NCI-H748 (cell line): ENCODE results near the gene LAMC2.

Experiments
- DNase-seq: peaks from one replicate; lab custom pipeline; 2025; ENCODE audit not compliant: unreplicated experiment; lab: John Stamatoyannopoulos, UW

The LAMC2 gene

DNA sequence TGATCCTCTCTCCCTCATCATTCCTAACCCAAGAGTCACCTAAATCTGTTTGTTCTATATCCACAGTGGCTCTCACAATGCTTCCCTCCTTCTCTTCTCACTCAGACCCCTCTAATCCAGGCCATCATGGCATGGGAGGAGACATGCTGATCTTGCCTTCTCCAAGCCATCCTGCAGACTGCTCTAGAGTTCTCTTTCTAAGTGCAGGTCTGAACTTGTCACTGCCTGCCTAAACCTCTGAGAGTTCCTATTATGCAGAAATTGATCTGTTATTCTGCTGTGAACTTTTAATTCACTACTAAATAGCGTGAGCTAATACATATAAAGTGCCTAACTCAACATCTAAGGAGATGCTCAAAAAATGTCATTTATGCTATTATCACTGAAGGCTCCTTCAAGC, 26.8 kb downstream of the LAMC2 start:
- DNase-seq, result no peak

DNA sequence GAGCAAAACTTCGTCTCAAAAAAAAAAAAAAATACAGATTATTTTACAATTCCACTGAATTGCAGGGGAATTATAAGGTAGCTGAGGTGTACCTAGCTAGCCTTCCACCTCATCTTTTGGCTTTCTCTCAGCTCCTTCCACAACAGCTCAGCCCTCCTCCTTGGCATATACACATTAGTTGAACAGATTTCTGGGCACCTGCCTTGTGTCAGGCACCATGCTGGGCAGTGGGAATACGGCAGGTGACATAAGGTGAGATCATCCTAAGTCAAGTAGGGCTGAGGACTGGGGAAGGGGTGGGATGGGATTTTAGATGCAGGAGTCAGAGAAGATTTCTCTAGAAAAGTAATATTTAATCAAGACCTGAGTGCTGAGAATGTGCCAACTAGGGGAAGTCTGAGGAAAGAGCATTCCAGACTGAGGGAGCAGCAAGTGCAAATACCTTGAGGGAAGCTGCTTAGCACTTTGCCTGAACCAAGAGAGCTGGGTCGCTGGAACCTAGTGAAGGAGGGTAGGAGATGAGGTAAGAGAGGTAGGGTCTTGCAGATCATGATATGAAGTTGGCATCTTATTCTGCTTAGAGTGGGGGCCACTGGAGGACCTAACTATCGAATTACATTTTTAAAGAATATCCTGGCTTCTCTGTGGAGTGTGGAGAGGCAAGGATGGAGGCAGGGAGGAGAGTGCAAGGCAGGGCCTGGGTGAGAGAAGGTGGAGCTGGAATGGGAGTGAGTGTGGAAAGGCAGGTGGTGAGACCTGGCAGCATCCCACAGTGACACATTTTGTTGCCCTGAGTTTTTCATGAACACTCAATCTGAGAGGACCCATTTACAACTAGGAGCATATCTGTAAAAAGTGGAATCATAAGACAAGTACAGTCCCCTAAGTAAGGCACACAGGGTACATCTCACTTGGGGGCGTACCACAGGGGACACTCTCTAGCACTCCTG, 28.2 kb downstream of the LAMC2 start:
- DNase-seq, result no peak

DNA sequence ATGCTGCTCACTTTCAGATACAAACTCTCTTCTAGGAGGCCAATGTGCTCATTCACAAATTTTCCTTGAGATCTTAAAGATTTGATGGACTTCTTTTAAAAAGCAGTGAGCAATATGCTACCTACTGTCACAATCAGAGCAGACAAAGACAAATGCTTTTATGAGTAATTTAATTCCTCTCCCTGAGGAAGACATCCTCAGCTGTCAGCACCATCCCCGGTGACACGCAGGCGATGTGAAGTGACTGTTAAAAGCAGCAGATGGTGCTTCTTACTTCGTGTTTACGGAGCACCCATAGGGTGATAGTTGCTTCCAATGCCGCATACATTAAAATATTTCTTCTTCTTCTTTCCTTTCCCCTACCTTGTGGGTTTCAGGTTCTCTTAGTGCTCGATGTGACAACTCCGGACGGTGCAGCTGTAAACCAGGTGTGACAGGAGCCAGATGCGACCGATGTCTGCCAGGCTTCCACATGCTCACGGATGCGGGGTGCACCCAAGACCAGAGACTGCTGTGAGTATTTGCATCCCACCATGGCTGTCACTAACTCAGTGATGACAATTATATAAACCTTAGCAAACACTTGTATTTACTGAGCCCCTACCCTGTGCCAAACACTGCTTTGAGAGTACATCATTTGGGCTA, 29.1 kb downstream of the LAMC2 start:
- no peak for DNase-seq

DNA sequence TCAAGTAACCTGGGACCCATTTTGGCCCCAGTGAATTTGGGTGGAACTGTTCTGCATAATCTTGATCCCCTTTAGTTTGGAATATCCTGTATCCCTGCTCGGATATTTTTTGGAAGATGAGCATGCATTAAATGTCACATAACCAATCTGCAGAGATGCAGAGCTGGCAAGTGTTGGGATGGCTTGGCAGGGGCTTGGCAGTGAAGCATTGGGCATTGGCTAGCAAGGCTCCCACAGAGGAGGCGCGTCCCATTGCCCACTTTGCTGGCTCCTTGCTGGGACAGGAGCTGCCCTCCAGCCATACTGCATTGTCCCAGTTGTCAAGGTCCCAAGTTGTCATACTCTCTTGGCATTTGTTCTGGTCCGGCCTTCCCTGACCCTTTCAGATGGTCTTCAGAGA, 29.9 kb downstream of the LAMC2 start:
- DNase-seq, result no peak

DNA sequence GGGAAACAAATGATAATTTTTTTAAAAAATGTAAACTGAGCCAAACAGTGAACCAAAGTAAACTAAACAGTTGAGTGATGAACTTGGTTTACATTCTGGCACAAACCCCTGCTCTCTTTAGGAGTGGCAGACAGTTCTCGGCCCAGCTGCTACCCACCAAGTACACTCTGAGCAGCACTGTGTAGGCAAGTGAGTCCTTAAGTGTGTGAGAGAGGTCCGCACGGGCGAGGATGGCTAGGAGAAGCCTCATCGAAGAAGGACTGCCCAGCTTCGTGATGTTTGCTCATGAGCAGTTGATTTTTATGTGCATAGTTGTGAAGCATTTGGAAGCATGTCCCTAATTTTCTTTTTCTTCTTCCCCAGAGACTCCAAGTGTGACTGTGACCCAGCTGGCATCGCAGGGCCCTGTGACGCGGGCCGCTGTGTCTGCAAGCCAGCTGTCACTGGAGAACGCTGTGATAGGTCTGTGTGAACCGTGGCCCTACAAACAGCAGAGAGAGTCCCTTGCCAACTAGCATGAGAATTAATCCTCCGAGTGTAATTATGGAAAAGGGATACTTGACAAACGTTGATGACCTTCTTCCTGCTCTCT, 32.1 kb downstream of the LAMC2 start:
- DNase-seq, result peak; percentile 18

DNA sequence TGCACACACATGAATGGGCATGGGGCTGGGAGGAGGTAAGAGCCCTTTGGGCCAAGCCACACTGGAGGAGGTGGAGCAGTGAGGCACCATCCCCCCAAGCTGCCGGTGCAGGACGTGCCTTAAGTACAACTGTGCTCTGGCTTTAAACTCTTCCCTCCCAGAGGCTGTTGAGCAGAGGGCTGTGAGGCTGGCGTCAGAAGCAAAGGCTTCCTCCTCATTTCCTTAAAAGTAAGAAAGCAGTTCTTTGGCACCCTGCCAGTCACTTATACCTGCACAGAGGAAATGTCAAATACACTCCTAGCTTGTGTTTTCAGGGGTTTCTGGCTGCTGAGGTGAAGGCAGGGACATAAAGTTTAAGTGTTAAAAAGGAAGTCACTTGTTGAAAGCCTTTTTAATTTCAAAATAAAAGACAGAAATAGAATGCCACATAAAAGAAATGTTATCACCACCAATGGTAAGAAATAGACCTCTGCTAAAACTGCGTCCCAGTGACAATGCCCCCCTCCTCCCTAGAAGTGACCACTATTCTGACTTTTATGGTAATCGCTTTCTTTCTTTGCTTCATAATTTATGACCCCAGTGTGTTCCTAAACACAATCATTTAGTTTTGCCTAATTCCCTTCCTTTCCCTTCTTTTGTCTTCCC, 33.0 kb downstream of the LAMC2 start:
- DNase-seq, result peak; percentile 25

DNA sequence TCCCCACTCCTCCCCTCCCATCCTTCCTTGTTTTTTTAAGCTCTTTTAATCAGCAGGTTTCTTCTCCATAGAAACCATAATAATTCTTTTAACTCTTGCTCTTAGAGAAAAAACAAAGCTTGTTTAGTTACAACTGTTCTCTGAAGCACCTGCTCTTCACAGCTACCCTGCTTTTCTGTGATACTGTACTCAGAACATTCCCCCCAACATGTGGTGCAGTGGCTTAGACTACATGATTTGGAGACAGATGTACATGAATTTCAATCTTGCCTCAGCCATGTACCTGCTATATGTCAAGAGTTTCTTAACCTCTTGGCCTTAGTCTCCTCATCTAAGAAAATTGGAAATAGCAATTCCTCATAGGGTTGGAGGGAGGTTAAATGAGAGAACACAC, 33.5 kb downstream of the LAMC2 start:
- peak; percentile 12 for DNase-seq

DNA sequence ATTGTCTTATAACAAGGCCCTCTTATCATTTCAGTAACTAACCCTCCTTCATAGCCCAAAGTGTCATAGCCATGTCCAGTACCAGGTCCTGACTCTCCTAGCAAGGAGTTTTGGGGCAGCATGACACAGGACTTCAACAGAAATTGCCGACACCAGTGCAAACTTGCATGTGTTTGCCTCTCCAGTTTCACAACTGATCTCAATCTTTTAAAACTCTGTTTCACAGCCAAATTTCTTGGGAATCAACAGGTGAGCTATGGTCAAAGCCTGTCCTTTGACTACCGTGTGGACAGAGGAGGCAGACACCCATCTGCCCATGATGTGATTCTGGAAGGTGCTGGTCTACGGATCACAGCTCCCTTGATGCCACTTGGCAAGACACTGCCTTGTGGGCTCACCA, 36.8 kb downstream of the LAMC2 start:
- DNase-seq, result no peak

DNA sequence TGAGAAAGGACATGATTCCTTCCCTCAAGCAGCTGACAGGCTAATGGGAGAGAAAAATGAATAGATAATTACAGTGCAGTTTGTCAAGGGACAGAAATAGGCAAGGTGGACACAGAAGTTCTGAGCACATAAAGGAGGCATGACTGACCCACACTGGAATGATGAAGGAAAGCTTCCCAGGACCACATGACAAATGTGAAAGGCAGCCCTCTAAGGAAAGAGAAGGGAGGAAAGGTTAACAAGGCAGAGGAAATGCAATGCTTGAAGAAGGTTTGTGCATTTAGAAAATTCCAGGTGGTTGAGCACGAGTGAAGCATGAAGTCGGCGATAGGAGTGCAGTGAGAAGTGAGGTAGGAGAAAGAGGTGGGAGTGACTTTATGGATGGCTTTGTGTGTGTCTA, 37.4 kb downstream of the LAMC2 start:
- DNase-seq, result no peak

DNA sequence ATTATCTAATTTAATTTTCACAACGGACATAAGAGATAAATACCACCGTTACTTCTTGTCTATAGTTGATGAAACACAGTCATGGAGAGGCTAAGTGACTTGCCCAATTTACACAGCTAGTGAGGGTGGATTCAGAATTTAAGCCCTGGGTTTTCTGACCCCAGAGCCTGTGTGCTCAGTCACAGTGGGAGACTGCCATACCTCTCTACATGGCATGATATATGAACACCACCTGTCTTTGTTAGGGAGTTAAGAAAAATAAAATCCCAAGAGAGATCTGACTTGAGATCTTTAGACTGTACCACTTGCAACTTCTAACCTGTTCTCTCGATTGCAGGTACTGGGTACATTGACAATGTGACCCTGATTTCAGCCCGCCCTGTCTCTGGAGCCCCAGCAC, 40.3 kb downstream of the LAMC2 start:
- no peak for DNase-seq

DNA sequence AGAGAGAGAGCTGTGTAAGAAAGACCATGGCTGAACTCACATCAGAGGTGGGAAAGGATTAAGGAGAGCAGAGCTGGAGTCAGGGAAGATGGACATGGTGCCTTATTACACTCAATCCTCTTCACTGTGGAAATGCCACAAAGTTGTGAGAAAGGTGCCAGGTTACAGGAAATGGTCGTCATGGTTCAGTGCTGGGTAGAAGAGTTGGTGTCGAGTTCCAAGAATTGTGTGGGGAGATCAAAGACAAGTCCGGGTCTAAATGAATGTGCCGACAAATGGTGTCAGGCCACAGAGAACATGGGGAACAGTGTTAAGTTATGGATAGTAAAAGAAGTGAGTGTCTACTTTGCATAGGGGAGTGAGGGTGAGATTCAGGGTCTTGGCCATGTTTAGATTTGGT, 40.9 kb downstream of the LAMC2 start:
- peak; percentile 16 for DNase-seq

DNA sequence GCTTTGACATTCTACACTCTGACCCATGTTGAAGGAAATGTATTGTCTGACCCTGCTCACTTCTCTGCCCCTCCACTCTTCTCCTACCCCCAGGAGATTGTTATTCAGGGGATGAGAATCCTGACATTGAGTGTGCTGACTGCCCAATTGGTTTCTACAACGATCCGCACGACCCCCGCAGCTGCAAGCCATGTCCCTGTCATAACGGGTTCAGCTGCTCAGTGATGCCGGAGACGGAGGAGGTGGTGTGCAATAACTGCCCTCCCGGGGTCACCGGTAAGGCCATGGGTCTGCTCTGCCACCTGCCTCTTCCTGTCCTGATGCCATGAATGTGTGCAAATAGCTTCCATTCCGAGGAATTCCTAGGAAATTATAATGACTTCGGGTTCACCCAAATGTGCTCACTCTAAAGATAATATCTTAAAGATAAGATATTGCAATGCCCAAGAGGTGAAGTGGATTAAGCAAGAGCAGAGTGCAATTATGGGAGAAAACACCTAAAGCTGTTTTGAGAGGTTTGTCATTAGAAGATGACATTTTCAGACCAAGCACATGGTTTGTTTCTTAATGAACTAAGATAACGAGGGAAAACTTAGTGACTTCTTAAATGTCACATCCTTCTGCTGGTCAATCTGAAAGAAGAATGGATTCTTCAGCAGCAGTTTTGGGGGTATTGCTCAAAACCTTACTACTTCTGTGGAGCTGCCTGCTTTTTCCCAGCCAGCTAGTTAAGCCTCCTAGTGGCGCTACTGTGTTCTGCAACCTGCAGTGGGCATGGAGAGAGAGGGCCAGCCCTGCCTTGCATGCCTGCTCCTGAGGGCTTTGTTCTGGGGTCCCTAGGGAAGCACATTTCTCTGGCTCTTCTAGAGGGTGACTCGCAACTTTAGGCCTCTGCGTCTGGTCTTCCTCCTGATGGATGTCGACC, 41.6 kb downstream of the LAMC2 start:
- DNase-seq, result peak; percentile 16

DNA sequence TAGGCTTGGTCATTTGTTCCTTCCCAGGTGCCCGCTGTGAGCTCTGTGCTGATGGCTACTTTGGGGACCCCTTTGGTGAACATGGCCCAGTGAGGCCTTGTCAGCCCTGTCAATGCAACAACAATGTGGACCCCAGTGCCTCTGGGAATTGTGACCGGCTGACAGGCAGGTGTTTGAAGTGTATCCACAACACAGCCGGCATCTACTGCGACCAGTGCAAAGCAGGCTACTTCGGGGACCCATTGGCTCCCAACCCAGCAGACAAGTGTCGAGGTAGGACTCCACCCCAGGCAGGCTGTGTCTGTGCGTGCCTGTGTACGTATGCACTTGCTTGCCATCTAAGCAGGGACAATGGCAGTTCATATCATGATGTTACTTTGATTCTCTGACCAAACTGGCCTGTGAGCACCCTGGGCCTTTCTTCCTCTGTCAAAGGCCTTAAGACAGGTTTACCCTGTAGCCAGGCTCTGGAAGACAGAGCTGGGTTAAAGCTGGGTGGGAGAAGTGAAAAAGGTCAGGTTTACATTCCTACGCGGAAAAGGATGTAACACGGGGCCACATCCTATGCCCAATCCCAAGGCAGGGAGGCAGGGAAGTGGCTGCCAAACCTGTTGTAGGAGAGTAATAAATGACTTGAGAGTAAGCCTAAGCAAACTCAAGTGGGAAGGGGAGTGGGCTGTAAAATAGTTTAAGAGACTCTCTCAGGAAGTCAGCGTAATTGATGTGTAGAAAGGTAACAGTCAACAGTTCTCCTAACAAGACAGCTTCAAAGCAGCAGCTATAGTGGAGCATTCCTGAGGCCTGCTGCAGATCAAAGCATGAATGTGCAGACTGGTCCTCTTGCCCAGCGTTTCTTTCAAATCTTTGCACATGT, 42.5 kb downstream of the LAMC2 start:
- DNase-seq, result no peak

DNA sequence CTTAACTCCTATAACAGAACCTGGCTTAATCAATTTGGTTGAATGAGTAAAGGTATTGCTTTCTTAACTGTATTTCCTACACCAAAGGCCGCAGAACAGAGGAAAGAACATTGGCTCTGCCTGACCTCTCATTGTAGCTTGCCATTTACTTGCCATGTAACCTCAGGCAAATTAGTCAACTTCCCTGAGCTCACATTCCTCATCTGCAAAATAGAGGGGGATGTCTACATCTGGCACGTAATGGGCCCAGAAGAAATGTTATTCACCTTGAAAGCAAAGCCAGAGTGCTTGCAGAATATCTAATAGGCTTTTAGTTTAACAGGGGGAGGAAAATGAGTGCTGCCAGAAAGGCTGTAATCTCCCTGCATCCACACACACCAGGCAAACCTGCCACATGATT, 44.3 kb downstream of the LAMC2 start:
- no peak for DNase-seq

DNA sequence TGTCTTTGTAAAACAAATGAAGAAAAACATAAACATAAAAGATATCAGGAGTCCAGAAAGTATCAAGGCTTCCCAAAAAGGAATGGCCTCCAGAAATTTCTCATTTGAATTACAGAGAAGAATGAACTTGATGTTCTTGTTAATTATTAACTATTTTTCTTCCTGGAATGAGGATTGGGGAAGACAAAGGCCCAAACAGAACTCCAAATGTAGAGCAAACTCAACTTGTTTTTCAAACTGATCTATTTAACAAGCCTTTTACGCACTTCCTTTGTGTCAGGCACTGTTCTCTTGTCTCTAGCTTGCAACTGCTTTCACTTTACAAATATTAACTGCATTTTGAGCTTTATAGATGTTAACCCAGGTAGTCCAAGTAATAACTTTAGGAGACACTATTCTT, 45.5 kb downstream of the LAMC2 start:
- no peak for DNase-seq

DNA sequence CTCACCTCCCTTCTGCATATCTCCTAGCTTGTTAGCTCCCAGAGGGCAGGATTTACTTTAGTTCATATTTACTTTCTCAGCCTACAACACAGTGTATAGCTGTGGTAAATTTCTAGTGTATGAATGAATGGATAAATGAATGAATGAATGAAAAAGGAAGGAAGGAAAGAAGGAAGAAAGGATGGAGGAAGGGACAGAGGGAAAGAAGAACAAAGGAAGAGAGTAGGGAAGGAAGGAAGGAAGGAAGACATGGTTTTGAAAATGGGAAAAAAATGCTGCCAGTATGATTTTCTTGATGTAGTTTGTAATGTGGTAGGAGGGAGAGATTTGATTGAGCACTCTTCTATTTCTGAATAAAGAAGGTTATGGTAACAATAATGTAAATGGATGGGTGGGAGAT, 47.0 kb downstream of the LAMC2 start:
- DNase-seq, result no peak

DNA sequence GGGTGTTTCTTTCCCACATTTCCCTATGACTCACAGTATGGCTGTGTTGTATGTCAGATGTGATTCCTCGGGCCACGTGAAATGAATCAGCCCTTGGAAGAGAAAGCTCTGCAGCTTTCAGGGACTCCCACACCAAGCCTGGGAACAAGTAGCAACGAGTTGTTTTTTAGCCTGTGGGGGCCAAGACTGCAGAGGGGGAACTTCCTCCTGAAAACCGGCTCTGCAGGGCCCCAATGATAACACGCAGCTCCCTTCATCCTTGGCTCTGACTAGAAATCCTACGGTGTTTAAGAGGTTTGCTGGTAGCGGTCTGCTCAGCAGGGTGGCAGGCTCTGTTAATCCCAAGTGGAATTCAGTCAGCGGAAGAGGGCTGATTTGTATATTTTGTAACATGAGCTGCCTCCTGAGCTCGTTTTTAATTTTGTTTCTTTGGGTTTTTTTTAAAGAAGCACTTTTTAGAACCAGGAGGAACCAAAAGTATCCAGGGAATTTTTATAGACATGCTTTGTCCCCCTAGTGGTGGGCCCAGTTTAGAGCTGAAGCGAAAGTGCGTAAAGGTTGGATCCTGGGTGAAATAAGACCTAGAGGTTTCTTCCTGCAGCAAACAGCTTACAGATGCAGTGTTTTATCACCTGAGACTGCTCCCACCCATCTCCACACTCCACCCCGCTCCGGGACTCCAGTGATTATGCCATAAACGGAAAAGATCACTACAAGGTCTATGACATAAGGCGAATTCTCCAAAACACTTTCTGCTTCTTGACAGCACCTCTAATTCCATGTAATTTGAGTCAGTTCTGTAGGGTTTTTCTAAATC, 48.8 kb downstream of the LAMC2 start:
- peak; percentile 52 for DNase-seq

DNA sequence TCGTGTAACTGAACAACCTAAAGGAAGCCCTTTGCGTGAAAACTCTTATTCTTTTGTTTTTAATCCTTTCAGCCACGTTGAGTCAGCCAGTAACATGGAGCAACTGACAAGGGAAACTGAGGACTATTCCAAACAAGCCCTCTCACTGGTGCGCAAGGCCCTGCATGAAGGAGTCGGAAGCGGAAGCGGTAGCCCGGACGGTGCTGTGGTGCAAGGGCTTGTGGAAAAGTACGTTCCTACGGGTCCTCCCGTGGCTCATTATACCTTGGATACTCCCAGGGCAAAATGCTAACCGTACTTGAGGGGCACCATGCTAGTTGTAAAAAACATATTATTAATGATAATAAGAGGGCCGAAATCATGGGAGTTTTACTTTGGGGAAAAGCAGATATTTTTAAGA, 49.4 kb downstream of the LAMC2 start:
- DNase-seq, result no peak
